Mononuclear cell (primary cell): ENCODE data around the gene PALLD. TPM values are rescaled to one million over a fixed set of nuclear protein-coding genes. Genes with fewer than 3 reads are reported as not detected.

ENCODE experiments used
- H3K27me3 ChIP-seq: 2 replicates; pipeline ENCODE4 v1.6.0; 2011; ENCODE audit warnings: low read length, control low read depth; ENCODE audit not compliant: insufficient read depth
- H3K4me1 ChIP-seq: 2 replicates; pipeline ENCODE4 v1.5.1; 2011; ENCODE audit warnings: mild to moderate bottlenecking, low read length, control low read depth; ENCODE audit not compliant: insufficient read depth
- H3K4me3 ChIP-seq: 2 replicates; pipeline ENCODE4 v1.5.1; 2011; ENCODE audit warnings: mild to moderate bottlenecking, low read length, moderate library complexity
- H3K9me3 ChIP-seq: 2 replicates; pipeline ENCODE4 v1.5.1; 2011; ENCODE audit warnings: low read depth, mild to moderate bottlenecking, control low read depth, low read length
- total RNA-seq: library from RNA; depleted of rRNA; stranded (reverse); fragments of >200 nt; gene quantifications from one replicate; pipeline ENCODE4 v1.2.3, GENCODE V29; 2012

Gene PALLD
- total RNA-seq, 1 donor = 1.8 TPM

DNA sequence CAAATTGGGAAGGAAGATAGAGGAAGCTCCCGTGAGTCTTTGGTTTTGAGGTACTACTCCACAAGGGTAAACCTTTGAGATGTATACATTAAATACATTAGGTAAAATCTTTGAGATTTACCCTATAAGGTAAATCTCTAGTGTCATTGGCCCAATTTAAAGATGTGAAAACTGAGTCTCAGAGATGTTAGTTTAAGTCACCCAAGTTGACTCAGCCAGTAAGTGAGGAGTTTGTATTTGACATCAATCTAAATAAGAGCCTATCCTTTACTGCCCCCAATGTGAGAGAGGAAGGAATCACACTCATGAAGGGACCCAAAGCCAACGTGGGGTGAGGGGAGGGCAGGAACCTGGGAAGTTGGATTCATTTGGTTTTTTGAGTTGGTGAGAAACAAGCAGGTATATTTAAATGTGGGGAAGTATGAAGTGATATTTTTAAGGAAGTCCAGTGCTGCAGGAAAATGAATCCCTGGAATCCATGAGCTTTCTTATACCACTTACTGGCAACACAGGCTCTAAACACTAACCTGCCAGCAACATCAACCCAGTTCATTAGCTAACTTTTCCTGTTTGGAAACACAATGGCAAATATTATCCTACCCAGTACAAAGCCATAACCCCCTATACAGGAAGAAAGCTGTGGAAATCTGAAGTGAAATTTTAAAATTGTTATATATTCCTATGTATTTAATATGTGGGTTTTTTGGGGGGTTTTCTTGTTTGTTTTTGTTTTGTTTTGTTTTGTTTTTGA, 55.3 kb downstream of the PALLD start:
- no peaks in the 10 kb centered on the region for H3K4me1 ChIP-seq
- H3K4me3 ChIP-seq = no peak overlapping the region
- H3K9me3 ChIP-seq = no peaks in the 10 kb centered on the region
- no peaks in the 10 kb centered on the region for H3K27me3 ChIP-seq

- no peaks in the 10 kb centered on the region for H3K4me1 ChIP-seq
- no peaks in the 10 kb centered on the region for H3K9me3 ChIP-seq
- H3K27me3 ChIP-seq = no peaks in the 10 kb centered on the region
- no peak overlapping the region for H3K4me3 ChIP-seq
These were observed 57.0 kb downstream of the PALLD start for GRCh38 chr4:168553714-168554370.

GRCh38 chr4:168555437-168555836, 58.6 kb downstream of the PALLD start:
- H3K4me3 ChIP-seq = no peak overlapping the region
- no peaks in the 10 kb centered on the region for H3K9me3 ChIP-seq
- H3K27me3 ChIP-seq = no peaks in the 10 kb centered on the region
- no peaks in the 10 kb centered on the region for H3K4me1 ChIP-seq

DNA sequence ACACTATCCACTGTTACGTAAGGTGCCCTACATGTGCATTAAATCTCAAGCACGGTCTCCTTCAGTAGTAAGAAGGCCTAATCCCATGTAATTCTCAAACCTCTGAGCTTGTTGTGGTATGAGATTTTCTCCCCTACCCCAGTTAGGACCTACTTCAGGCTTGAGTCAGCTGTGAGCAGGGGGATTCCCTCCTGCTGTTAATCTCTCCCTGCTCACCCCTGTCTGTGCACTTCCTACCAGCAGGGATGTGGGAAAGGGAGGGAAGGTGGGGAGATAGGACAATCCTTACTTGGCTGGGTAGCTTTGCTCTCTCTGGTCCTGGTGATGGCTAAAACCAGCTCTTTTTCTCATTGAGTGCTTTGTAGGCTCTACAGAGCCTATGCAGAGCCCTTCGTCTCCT, 60.8 kb downstream of the PALLD start:
- no peak overlapping the region for H3K4me3 ChIP-seq
- H3K27me3 ChIP-seq = no peaks in the 10 kb centered on the region
- H3K4me1 ChIP-seq = no peaks in the 10 kb centered on the region
- no peaks in the 10 kb centered on the region for H3K9me3 ChIP-seq

DNA sequence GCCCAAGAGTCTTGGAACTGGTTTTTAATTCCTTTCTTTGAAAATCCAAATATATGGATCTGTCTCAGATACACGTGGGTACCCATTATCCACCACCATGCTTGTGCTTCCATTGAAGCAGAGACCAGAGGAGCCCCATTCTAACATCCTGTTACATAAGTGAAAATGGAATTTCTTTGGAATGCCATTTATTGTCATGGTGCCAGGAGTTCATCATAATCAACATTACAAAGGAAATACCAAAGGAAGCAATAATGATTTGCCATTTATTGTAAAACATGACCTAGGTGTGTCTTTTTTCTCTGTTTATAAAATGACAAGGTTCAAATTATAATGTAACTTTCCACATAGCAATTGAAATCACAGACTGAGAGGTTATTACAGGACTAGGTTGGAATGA, 61.7 kb downstream of the PALLD start:
- Histone ChIP-seq H3K27me3 (no peaks in the 10 kb centered on the region), H3K9me3 (no peaks in the 10 kb centered on the region), H3K4me3 (no peak overlapping the region), H3K4me1 (no peaks in the 10 kb centered on the region)

DNA sequence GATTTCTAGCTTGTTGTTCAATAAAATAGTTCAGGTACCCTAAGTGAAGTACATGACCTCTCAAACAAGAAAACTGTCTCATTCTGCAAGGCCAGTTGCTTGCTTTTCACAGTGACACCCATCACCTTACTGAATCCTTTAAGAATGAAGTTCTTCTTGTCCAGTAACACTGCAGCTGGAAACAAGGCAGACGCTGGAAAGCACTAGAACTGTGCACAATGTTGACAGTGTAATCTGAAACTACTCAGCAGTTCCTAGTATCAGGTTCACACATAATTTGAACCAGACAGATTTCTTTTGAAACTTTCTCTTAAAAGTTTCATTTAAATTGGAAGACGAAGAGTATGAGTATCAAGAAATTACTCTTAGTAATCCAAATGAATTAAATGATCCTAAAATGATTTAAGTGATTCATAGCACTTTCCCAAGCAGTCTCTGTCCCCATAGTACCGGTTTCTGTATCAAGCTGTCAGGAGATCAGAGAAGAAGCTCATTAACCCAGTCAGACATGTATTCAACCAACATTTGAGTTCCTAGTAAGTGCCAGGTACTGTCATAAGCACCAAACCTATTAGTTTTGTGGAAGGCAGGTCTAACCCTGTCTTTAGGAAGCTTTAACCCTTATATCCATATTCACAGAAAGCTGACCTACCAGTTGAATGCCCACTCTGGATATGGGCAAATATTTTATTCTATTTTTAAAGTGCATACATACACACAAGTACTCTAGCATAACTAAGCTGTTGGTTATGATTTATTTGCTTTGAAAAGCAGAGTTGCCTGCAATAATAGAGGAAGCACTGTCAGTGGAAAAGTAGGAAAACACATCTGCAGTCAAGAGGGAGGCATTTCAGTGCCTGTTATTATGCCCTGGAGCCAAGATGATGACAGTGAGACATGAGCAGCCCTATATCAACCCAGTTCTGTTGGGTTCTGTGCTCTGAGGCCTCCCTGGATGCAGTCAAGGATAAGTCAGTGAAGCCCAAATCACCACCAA, 63.6 kb downstream of the PALLD start:
- Histone ChIP-seq H3K4me3 (no peak overlapping the region), H3K27me3 (no peaks in the 10 kb centered on the region), H3K9me3 (no peaks in the 10 kb centered on the region), H3K4me1 (no peaks in the 10 kb centered on the region)

DNA sequence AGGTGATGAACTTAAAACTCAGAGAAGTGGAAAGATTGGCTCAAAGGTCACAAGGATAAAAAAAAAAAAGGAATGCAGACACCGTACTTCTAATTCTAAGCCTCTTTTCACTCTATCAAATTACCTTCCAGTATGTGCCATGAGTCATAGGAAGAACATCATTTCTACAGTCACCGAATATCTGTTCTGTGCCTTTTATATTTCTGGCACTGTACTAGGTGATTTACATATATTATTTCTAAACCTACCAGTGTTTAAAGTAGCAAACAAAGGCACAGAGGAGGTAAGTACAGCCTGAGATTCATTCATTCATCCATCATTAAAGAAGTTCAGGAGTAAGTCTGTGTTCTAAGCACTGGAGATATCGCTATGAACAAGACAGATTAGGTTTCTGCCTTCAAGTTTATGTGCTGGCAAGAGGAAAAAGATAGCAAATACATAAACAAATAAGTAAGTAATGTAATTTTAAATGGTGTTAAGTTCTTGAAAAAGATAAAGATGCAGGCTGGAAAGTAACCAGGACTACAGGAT, 65.3 kb downstream of the PALLD start:
- Histone ChIP-seq H3K9me3 (no peaks in the 10 kb centered on the region), H3K4me1 (no peaks in the 10 kb centered on the region), H3K4me3 (no peak overlapping the region), H3K27me3 (no peaks in the 10 kb centered on the region)

GRCh38 chr4:168564023-168564422, 67.2 kb downstream of the PALLD start:
- H3K27me3 ChIP-seq = no peaks in the 10 kb centered on the region
- no peaks in the 10 kb centered on the region for H3K4me1 ChIP-seq
- H3K9me3 ChIP-seq = no peaks in the 10 kb centered on the region
- H3K4me3 ChIP-seq = no peak overlapping the region

- no peak overlapping the region for H3K4me3 ChIP-seq
- H3K27me3 ChIP-seq = no peaks in the 10 kb centered on the region
- H3K9me3 ChIP-seq = no peaks in the 10 kb centered on the region
- no peaks in the 10 kb centered on the region for H3K4me1 ChIP-seq
These were observed 68.3 kb downstream of the PALLD start for GRCh38 chr4:168565130-168565529.

- H3K9me3 ChIP-seq = no peaks in the 10 kb centered on the region
- H3K27me3 ChIP-seq = no peaks in the 10 kb centered on the region
- no peak overlapping the region for H3K4me3 ChIP-seq
- H3K4me1 ChIP-seq = no peaks in the 10 kb centered on the region
These were observed 69.9 kb downstream of the PALLD start for GRCh38 chr4:168566726-168567125.

GRCh38 chr4:168569066-168569930, 72.4 kb downstream of the PALLD start:
- no peaks in the 10 kb centered on the region for H3K9me3 ChIP-seq
- H3K27me3 ChIP-seq = no peaks in the 10 kb centered on the region

DNA sequence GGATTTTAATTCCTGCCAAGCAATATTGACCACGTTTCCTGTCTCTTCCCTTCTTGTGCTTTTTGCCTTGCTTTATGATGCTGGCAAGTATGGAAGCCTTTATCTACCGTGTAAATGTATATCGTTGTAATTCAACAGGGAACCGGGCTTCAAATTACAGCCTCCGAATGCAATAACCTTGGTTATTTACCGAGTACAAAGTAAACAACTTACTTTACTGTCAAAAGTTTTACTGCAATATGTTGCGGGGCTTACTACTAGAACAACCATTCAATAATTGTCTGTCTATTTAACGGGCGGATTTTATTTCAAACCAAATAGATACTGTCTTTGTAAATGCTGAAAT, 73.1 kb downstream of the PALLD start:
- Histone ChIP-seq H3K9me3 (no peaks in the 10 kb centered on the region), H3K4me1 (no peaks in the 10 kb centered on the region), H3K4me3 (no peak overlapping the region), H3K27me3 (no peaks in the 10 kb centered on the region)

More at GRCh38 chr4:168569066-168569930, 72.4 kb downstream of the PALLD start:
- no peaks in the 10 kb centered on the region for H3K4me1 ChIP-seq
- no peak overlapping the region for H3K4me3 ChIP-seq

- Histone ChIP-seq H3K9me3 (no peaks in the 10 kb centered on the region), H3K27me3 (no peaks in the 10 kb centered on the region), H3K4me3 (no peak overlapping the region), H3K4me1 (no peaks in the 10 kb centered on the region)
These were observed 73.6 kb downstream of the PALLD start for GRCh38 chr4:168570466-168570865.

DNA sequence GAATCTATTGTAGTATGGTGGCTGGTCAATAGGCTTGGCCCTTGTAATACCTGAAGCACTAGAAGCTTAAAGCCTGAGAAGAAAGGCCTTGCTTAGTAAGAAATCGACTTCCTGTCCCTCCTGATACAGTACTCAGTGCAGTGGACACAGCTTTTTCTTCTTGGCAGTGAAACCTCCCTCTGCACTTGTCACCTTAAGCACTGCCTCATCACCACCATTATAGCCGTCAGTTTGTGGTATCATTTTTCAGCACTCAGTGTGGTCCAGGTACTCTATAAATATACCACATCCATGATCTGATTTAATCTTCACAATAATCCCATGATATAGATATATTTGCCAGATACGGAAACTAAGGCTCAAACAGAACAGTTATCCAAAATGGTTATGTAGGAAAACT, 75.2 kb downstream of the PALLD start:
- H3K9me3 ChIP-seq = no peaks in the 10 kb centered on the region
- no peaks in the 10 kb centered on the region for H3K4me1 ChIP-seq

More for the DNA sequence above, 75.2 kb downstream of the PALLD start:
- Histone ChIP-seq H3K27me3 (no peaks in the 10 kb centered on the region), H3K4me3 (no peak overlapping the region)
